K562 (cell line): Measurements from ENCODE around the gene NPR1. TPM values are rescaled to one million over a fixed set of nuclear protein-coding genes. Genes with fewer than 3 reads are reported as not detected.

Source experiments
- BRD4 ChIP-seq: fragments of 200-600 bp; sonication (generic); IDR thresholded peaks from 2 replicates; pipeline ENCODE4 v1.6.1; 2017; ENCODE audit warnings: inconsistent platforms
- CBFA2T3 ChIP-seq: fragments of 450-650 bp; IDR thresholded peaks from 2 replicates; pipeline ENCODE4 v1.6.1; 2017
- CBX1 ChIP-seq: sonication (generic); IDR thresholded peaks from 2 replicates; pipeline ENCODE4 v1.6.1; 2016; ENCODE audit warnings: antibody characterized with exemption, low read depth, mild to moderate bottlenecking
- CEBPB ChIP-seq: fragments of 450-650 bp; IDR thresholded peaks from 2 replicates; pipeline ENCODE4 v1.6.1; 2016; ENCODE audit warnings: missing genetic modification characterization, missing compliant biosample characterization
- CREM ChIP-seq: IDR thresholded peaks from 2 replicates; pipeline ENCODE4 v1.6.1; 2014; ENCODE audit warnings: antibody characterized with exemption, low read depth
- FOXP1 ChIP-seq: sonication (generic); formaldehyde crosslinking; IDR thresholded peaks from 2 replicates; pipeline ENCODE4 v1.8.0; 2022; ENCODE audit warnings: mild to moderate bottlenecking, missing genetic modification reagents
- IRF1 ChIP-seq: sonication (generic); formaldehyde crosslinking; IDR thresholded peaks from 2 replicates; pipeline ENCODE4 v1.8.0; 2022; ENCODE audit warnings: missing genetic modification reagents, mild to moderate bottlenecking, borderline replicate concordance
- MAFG ChIP-seq: fragments of 450-650 bp; conservative IDR thresholded peaks from 2 replicates; pipeline ENCODE4 v1.6.1; 2016; ENCODE audit warnings: missing genetic modification characterization, missing compliant biosample characterization
- MCM5 ChIP-seq: fragments of 450-650 bp; IDR thresholded peaks from 2 replicates; pipeline ENCODE4 v1.6.1; 2016; ENCODE audit warnings: low read depth
- MNT ChIP-seq, 2 experiments: fragments of 450-650 bp; conservative IDR thresholded peaks; 2 replicates each; pipeline ENCODE4 v1.6.1; 2017; ENCODE audit warnings: mild to moderate bottlenecking in 2 of 2, moderate library complexity in 2 of 2
- NKRF ChIP-seq: fragments of 450-650 bp; IDR thresholded peaks from 2 replicates; pipeline ENCODE4 v1.6.1; 2016; ENCODE audit warnings: borderline replicate concordance
- POLR2G ChIP-seq: fragments of 200-400 bp; formaldehyde crosslinking; IDR thresholded peaks from 2 replicates; pipeline ENCODE4 v1.6.1; 2017; ENCODE audit warnings: low read depth, mild to moderate bottlenecking, antibody characterized with exemption, low read length, moderate library complexity
- PTRF ChIP-seq: fragments of 450-650 bp; IDR thresholded peaks from 2 replicates; pipeline ENCODE4 v1.6.1; 2016; ENCODE audit warnings: mild to moderate bottlenecking, missing genetic modification characterization, missing compliant biosample characterization
- RAD51 ChIP-seq: fragments of 450-650 bp; IDR thresholded peaks from 2 replicates; pipeline ENCODE4 v1.7.1; 2016; ENCODE audit warnings: low read depth, mild to moderate bottlenecking, borderline replicate concordance
- RBM14 ChIP-seq: fragments of 200-400 bp; formaldehyde crosslinking; IDR thresholded peaks from 2 replicates; pipeline ENCODE4 v1.6.1; 2018; ENCODE audit warnings: low read depth, mild to moderate bottlenecking, low read length, moderate library complexity, borderline replicate concordance; ENCODE audit not compliant: insufficient read depth
- SMARCA5 ChIP-seq: fragments of 450-650 bp; IDR thresholded peaks from 2 replicates; pipeline ENCODE4 v1.6.1; 2016
- SREBF2 ChIP-seq: sonication (generic); formaldehyde crosslinking; IDR thresholded peaks from 2 replicates; pipeline ENCODE4 v1.4.0; 2020; ENCODE audit warnings: mild to moderate bottlenecking, missing genetic modification reagents
- TRIM28 ChIP-seq: fragments of 450-650 bp; IDR thresholded peaks from 2 replicates; pipeline ENCODE4 v1.6.1; 2017
- ZC3H11A ChIP-seq: IDR thresholded peaks from 2 replicates; pipeline ENCODE4 v1.6.1; 2012; ENCODE audit warnings: low read depth, low read length, improper control_type of control experiment
- ZFP91 ChIP-seq: sonication (generic); formaldehyde crosslinking; IDR thresholded peaks from 2 replicates; pipeline ENCODE4 v1.8.0; 2022; ENCODE audit warnings: mild to moderate bottlenecking, missing genetic modification reagents
- ZNF165 ChIP-seq: fragments of 250-450 bp; sonication (Bioruptor Pico); IDR thresholded peaks from 2 replicates; pipeline ENCODE4 v1.4.0; 2020; ENCODE audit warnings: borderline replicate concordance
- ZNF282 ChIP-seq: sonication (generic); formaldehyde crosslinking; IDR thresholded peaks from 2 replicates; pipeline ENCODE4 v1.8.1; 2023; ENCODE audit warnings: missing genetic modification reagents
- ZNF644 ChIP-seq: fragments of 200-800 bp; sonication (Bioruptor generic); IDR thresholded peaks from 2 replicates; pipeline ENCODE4 v1.6.1; 2016; ENCODE audit warnings: low read depth, missing genetic modification characterization, missing compliant biosample characterization
- polyA plus RNA-seq, 8 experiments: library from polyadenylated mRNA; depleted of rRNA in 4 of 8; stranded (reverse) in 5 of 8; unstranded in 3 of 8; fragments of >200 nt; fragmentation: Nextera tagmentation in 2 of 8; fragmentation: Illumina TruSeq in 1 of 8; extraction: Ambion mirVana in 2 of 8; extraction: Trizol in 1 of 8; gene quantifications; 2 replicates each; pipeline versions ENCODE4 v1.2.1 to v1.2.3, GENCODE V29; 2011 to 2014; ENCODE audit warnings: inconsistent platforms in 1 of 8, missing spikeins in 1 of 8
- total RNA-seq, 7 experiments: library from RNA; depleted of rRNA in 6 of 7; stranded (reverse); fragments of >200 nt in 6 of 7; fragmentation: Illumina TruSeq in 2 of 7; extraction: Trizol in 2 of 7; gene quantifications; 2 replicates each; pipeline versions ENCODE4 v1.2.1 to v1.2.3, GENCODE V29; 2011 to 2021; ENCODE audit warnings: low replicate concordance in 1 of 7

Gene NPR1
- total and polyA plus RNA-seq, 9 of the 15 experiments (the other 6 are each of a cell fraction or from before 2014, with no cell fraction given), result 0.05 to 0.16 (median 0.06) TPM; not detected in 6

- TF ChIP-seq ZNF644, result no peak; the same call in 1 of the 2 replicates
- no peak for TF ChIP-seq CEBPB (tag)
- no peak for TF ChIP-seq MAFG
- peak; percentile 71 for TF ChIP-seq POLR2G
- no peak; the same call in 1 of the 2 replicates for TF ChIP-seq NKRF
- peak; percentile 67 for TF ChIP-seq CBX1
- TF ChIP-seq CBFA2T3, result no peak
- no peak; the same call in 1 of the 2 replicates for TF ChIP-seq SMARCA5
- TF ChIP-seq MCM5, result no peak
- TF ChIP-seq CREM, result peak; percentile 94
- peak; percentile 68; the same call in 1 of the 2 replicates for TF ChIP-seq BRD4
- TF ChIP-seq IRF1 (CRISPR knock-in tag), result no peak
- no peak for TF ChIP-seq RBM14
- no peak for TF ChIP-seq SREBF2 (CRISPR knock-in tag)
- TF ChIP-seq ZNF282 (CRISPR knock-in tag), result no peak
- TF ChIP-seq ZC3H11A, result no peak
- TF ChIP-seq TRIM28, result no peak
- peak; percentile 46 to 59; a peak in 2 of 4 replicates for TF ChIP-seq MNT (conservative IDR thresholded peaks at IDR 0.05)
- TF ChIP-seq ZNF165 (CRISPR knock-in tag), result no peak
- TF ChIP-seq FOXP1, result peak; percentile 58; the same call in 1 of the 2 replicates
- no peak for TF ChIP-seq PTRF (tag)
- no peak for TF ChIP-seq ZFP91
- no peak for TF ChIP-seq RAD51
These were observed 49.2 kb downstream of the NPR1 start, which contains the start of gene INTS3 (continued) for GRCh38 chr1:153727463-153728304.
